Vagina (tissue), 2 donors: ENCODE results near the gene PLCL1. TPM values are rescaled to one million over a fixed set of nuclear protein-coding genes. Genes with fewer than 3 reads are reported as not detected.
"Not testable (repeated sequence)": the region's sequence is repeated elsewhere in the genome, so short reads cannot be mapped to it uniquely, and the experiment has no call there.

Source experiments
- DNase-seq, 2 donors: peaks; one replicate each; pipeline ENCODE4 v3.0.0-alpha.2; 2017; ENCODE audit errors: extremely low spot score in 2 of 2
- H3K27ac ChIP-seq: fragments of 200-600 bp; sonication (generic); one replicate; pipeline ENCODE4 v1.5.1; 2019
- H3K27me3 ChIP-seq: fragments of 200-600 bp; sonication (generic); one replicate; pipeline ENCODE4 v1.5.1; 2019
- H3K36me3 ChIP-seq, 2 donors: fragments of 200-600 bp; sonication (generic); one replicate each; pipeline ENCODE4 v1.5.1; 2017 to 2019
- H3K4me1 ChIP-seq: fragments of 200-600 bp; sonication (generic); one replicate; pipeline ENCODE4 v1.5.1; 2019
- H3K4me3 ChIP-seq, 2 donors: fragments of 200-600 bp; sonication (generic); 1 replicate in 1 of 2; 2 replicates in 1 of 2; pipeline ENCODE4 v1.5.1; 2016 to 2019
- H3K9me3 ChIP-seq: fragments of 200-600 bp; sonication (generic); one replicate; pipeline ENCODE4 v1.5.1; 2019
- CTCF ChIP-seq, 3 experiments: fragments of 450-650 bp in 2 of 3; fragments of 200-600 bp in 1 of 3; sonication (generic) in 1 of 3; IDR thresholded peaks; one replicate each; pipeline ENCODE4 v1.5.1; 2017 to 2019; ENCODE audit warnings: antibody characterized with exemption in 3 of 3, mild to moderate bottlenecking in 2 of 3, moderate library complexity in 2 of 3
- POLR2A ChIP-seq, 2 donors: fragments of 450-650 bp; IDR thresholded peaks; one replicate each; pipeline ENCODE4 v1.6.1; 2017; ENCODE audit warnings: antibody characterized with exemption in 2 of 2, mild to moderate bottlenecking in 2 of 2, moderate library complexity in 2 of 2
- POLR2AphosphoS5 ChIP-seq, 2 donors: sonication (generic); formaldehyde crosslinking; IDR thresholded peaks; one replicate each; pipeline ENCODE4 v1.9.0; 2017; ENCODE audit warnings: antibody characterized with exemption in 2 of 2, mild to moderate bottlenecking in 2 of 2, low read depth in 1 of 2; ENCODE audit not compliant: insufficient read depth in 1 of 2
- intact Hi-C: fragments of 100-400 bp; cut with DNase I; formaldehyde crosslinking; loops from one replicate; pipeline ENCODE4 v1.15.1; 2023
- total RNA-seq: library from RNA; depleted of rRNA; stranded (reverse); fragments of >200 nt; gene quantifications from one replicate; pipeline ENCODE4 v1.2.3, GENCODE V29; 2016

PLCL1 gene
- total RNA-seq, 1 donor from 2014 or later, result 6.6 TPM

- TF ChIP-seq POLR2AphosphoS5 (IDR thresholded peaks at IDR 0.05; ENCODE audit: insufficient read depth in 1 of 2, low read depth in 1 of 2) (no peak), CTCF (IDR thresholded peaks at IDR 0.05) (no peak), POLR2A (IDR thresholded peaks at IDR 0.05) (no peak)
- Histone ChIP-seq H3K27ac (no peak overlapping the region), H3K4me1 (no peaks in the 10 kb centered on the region), H3K36me3 (no peaks in the 10 kb centered on the region), H3K9me3 (no peaks in the 10 kb centered on the region), H3K4me3 (no peak overlapping the region), H3K27me3 (no peaks in the 10 kb centered on the region)
- intact Hi-C loops, result no loop called here
- no peak for DNase-seq
Observed at GRCh38 chr2:198187841-198188240, 383.4 kb downstream of the PLCL1 start.

GRCh38 chr2:198188982-198189381 is 384.6 kb downstream of the PLCL1 start:
- intact Hi-C loops, result no loop called here
- no peaks in the 10 kb centered on the region for H3K9me3 ChIP-seq
- H3K4me3 ChIP-seq, result no peak overlapping the region
- TF ChIP-seq POLR2AphosphoS5 (IDR thresholded peaks at IDR 0.05; ENCODE audit: insufficient read depth in 1 of 2, low read depth in 1 of 2) (no peak), CTCF (IDR thresholded peaks at IDR 0.05) (no peak), POLR2A (IDR thresholded peaks at IDR 0.05) (no peak)
- no peaks in the 10 kb centered on the region for H3K27me3 ChIP-seq
- H3K4me1 ChIP-seq, result no peaks in the 10 kb centered on the region
- no peak for DNase-seq
- H3K27ac ChIP-seq, result no peak overlapping the region
- no peaks in the 10 kb centered on the region for H3K36me3 ChIP-seq

DNA sequence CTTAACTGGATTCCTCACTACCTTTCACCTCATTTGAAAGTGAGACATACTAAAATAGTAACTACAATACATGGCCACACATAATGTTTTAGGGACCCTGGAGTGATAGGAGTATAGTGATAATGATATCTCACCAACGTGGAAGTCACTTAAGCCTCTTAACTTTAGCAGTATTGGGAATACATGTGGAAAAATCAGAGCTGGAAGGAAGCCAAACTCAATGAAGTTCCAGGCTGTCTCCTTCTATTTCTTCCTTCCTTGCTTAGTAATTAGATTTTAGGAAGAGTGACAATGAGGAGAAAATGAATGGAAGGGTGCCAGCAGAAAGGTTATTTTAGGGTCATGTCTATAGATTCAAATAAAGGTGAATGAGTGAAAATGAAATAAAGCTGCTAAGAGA is 387.3 kb downstream of the PLCL1 start:
- H3K4me3 ChIP-seq, result no peak overlapping the region
- no peak for DNase-seq
- no peaks in the 10 kb centered on the region for H3K9me3 ChIP-seq
- H3K27ac ChIP-seq, result no peak overlapping the region
- H3K27me3 ChIP-seq, result no peaks in the 10 kb centered on the region
- TF ChIP-seq CTCF (IDR thresholded peaks at IDR 0.05) (no peak), POLR2AphosphoS5 (IDR thresholded peaks at IDR 0.05; ENCODE audit: insufficient read depth in 1 of 2, low read depth in 1 of 2) (no peak), POLR2A (IDR thresholded peaks at IDR 0.05) (no peak)
- no peaks in the 10 kb centered on the region for H3K4me1 ChIP-seq
- intact Hi-C loops, result no loop called here
- H3K36me3 ChIP-seq, result no peaks in the 10 kb centered on the region

DNA sequence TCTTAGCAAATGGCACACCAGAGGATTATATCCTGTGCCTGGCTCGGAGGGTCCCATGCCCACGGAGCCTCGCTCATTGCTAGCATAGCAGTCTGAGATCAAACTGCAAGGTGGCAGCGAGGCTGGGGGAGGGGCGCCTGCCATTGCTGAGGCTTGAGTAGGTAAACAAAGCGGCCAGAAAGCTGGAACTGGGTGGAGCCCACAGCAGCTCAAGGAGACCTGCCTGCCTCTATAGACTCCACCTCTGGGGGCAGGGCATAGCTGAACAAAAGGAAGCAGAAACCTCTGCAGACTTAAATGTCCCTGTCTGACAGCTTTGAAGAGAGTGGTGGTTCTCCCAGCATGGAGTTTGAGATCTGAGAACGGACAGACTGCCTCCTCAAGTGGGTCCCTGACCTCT is 392.2 kb downstream of the PLCL1 start:
- not testable (repeated sequence) for DNase-seq

More for the DNA sequence above, 392.2 kb downstream of the PLCL1 start:
- H3K36me3 ChIP-seq, H3K4me1 ChIP-seq, H3K4me3 ChIP-seq, H3K27me3 ChIP-seq, H3K27ac ChIP-seq, H3K9me3 ChIP-seq, intact Hi-C loops: not testable (repeated sequence)

Other genes with a start within 250 kb of the PLCL1 start
- gene RFTN2, start 129.0 kb upstream of the PLCL1 start, total RNA-seq, result 10.8 TPM
- gene MARS2, start 99.2 kb upstream of the PLCL1 start, total RNA-seq, result 8.3 TPM
- not detected for gene BOLL, start 19.3 kb upstream of the PLCL1 start, total RNA-seq